ENCODE data around the gene CRB2. TPM values are rescaled to one million over a fixed set of nuclear protein-coding genes. Genes with fewer than 3 reads are reported as not detected.

CRB2 gene
- total and polyA plus RNA-seq, 3 donors from 2014 or later, result 0.63 to 3.4 (median 0.68) TPM

DNA sequence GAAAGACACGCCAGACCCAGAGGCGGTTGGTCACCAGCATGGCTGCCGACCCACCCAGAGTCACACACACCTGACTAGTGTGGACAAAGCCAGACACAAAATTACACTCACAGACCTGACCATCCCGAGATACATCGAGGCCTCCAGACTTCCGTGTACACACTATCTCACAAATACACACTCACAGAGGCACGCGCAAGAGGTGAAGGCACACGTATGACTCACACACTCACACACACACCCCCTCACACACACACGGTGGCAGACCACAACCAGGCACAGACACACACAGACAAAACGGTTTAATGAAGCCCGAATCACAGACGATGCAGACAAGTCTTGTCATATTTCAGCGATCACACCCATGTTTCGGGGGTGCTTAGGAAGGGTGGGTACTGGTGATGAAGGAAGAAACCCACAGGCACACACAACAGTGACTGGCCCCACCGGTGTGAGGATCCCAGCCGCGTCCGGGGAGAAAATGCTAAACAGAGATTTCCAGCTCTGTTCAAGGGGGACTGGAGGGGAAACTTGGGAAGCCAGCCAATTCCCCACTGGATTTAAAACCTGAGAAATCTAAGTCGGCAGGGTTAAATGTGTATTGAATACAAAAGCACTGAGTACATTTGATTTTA, 51.3 kb downstream of the CRB2 start:
- Histone ChIP-seq H3K27me3 (no peaks in the 10 kb centered on the region), H3K4me1 (no peaks in the 10 kb centered on the region), H3K36me3 (ENCODE audit: low read depth, missing control alignments) (no peaks in the 10 kb centered on the region), H3K4me3 (no peak overlapping the region), H3K9me3 (no peaks in the 10 kb centered on the region), H3K27ac (no peak overlapping the region)
- WGBS, 2 donors, result 84 to 85% methylated on average over 19 to 20 of the region's 20 CpGs
- intact Hi-C loops (cut with DNase I; ENCODE audit: low total_unique reads), result no loop called here
- TF ChIP-seq, protein P1, sequence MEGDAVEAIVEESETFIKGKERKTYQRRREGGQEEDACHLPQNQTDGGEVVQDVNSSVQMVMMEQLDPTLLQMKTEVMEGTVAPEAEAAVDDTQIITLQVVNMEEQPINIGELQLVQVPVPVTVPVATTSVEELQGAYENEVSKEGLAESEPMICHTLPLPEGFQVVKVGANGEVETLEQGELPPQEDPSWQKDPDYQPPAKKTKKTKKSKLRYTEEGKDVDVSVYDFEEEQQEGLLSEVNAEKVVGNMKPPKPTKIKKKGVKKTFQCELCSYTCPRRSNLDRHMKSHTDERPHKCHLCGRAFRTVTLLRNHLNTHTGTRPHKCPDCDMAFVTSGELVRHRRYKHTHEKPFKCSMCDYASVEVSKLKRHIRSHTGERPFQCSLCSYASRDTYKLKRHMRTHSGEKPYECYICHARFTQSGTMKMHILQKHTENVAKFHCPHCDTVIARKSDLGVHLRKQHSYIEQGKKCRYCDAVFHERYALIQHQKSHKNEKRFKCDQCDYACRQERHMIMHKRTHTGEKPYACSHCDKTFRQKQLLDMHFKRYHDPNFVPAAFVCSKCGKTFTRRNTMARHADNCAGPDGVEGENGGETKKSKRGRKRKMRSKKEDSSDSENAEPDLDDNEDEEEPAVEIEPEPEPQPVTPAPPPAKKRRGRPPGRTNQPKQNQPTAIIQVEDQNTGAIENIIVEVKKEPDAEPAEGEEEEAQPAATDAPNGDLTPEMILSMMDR (IDR thresholded peaks at IDR 0.05), result no peak
- TF ChIP-seq POLR2A (IDR thresholded peaks at IDR 0.05), result no peak
- no peak for DNase-seq

DNA sequence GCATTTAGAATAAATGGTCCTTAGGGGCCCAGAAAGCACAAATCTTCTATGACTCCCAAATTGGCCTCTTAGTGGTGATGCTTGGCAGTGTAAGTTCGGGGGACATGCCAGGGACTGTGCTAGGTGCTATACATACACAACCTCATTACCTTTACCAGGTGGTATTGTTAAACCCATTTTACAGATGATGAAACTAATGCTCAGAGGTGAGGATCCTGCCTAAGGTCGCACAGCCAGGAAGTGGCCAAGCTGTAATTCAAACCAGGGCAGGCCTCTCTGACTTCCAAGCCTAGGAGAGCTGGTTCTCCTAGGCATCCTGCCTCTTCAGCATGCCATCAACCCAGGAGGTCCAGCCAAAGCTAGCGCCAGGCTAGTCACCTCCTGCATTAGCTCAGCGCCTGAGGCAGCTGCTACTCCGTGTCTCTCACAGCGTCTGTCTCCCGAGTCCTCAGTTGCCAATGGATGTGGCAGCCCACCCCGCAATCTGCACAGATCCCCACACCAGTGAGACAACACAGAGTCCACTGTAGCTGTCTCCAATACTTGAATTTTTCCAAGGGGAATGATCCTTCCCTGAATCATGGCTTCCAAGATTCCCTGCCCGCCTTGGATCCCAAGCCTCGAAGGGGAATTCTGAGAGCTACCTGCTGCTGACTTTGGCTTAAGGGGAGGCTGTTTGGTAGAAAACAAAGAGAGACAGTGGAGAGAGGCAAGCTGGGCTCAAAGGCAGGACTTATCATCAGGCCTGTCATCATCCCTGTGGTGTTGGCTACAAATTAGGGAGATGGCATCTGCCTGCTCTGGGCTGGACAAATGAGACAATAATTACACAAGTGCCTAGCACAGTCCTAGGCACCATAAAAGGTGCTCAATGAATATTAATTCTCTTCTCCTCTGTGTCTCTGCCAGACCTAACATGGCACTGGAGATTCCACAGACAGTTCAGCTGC, 52.6 kb downstream of the CRB2 start:
- Histone ChIP-seq H3K9me3 (no peaks in the 10 kb centered on the region), H3K36me3 (ENCODE audit: low read depth, missing control alignments) (no peaks in the 10 kb centered on the region), H3K27me3 (no peaks in the 10 kb centered on the region), H3K4me1 (no peaks in the 10 kb centered on the region), H3K27ac (no peak overlapping the region), H3K4me3 (no peak overlapping the region)
- DNase-seq, result no peak
- TF ChIP-seq POLR2A (IDR thresholded peaks at IDR 0.05), result no peak
- intact Hi-C loops (cut with DNase I; ENCODE audit: low total_unique reads), result no loop called here
- WGBS, 2 donors, result 81 to 92% methylated on average over 7 to 10 of the region's 10 CpGs

DNA sequence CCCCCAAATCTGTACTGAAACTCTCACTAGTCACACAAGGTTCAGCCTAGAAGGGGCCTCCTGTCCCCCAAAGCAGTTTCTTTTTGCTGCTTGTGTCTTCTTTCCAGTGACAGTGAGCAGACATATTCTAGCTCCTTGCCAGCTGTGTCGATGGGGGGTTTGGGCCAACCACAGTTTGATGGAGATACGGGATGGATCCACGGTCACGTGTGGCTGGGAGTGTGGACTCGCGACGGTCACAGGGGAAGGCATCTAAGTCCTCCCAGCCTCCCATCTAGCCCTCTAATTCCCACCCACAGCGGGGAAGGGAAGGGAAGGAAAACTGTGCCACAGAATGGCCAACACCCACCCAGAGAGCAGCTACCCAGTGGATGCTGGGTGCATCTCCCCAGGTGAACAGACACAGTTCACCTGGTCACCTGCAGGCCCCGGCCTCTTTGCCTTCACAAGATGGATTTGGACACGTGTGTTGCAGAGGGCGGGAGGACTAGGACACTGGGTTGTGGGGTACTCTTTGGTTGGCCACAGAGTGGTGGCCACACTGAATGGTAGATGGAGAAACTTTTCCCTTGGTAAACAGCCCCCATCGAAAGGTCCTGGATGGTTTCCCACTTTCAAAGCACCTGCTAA, 54.4 kb downstream of the CRB2 start:
- Histone ChIP-seq H3K4me3 (no peak overlapping the region), H3K4me1 (no peaks in the 10 kb centered on the region), H3K9me3 (no peaks in the 10 kb centered on the region), H3K27ac (no peak overlapping the region), H3K36me3 (ENCODE audit: low read depth, missing control alignments) (no peaks in the 10 kb centered on the region), H3K27me3 (no peaks in the 10 kb centered on the region)
- TF ChIP-seq POLR2A (IDR thresholded peaks at IDR 0.05), result no peak
- TF ChIP-seq, protein P1 (IDR thresholded peaks at IDR 0.05), result no peak
- WGBS, 2 donors, result 89 to 92% methylated on average over 10 to 12 of the region's 12 CpGs
- DNase-seq, result no peak
- intact Hi-C loops (cut with DNase I; ENCODE audit: low total_unique reads), result no loop called here

DNA sequence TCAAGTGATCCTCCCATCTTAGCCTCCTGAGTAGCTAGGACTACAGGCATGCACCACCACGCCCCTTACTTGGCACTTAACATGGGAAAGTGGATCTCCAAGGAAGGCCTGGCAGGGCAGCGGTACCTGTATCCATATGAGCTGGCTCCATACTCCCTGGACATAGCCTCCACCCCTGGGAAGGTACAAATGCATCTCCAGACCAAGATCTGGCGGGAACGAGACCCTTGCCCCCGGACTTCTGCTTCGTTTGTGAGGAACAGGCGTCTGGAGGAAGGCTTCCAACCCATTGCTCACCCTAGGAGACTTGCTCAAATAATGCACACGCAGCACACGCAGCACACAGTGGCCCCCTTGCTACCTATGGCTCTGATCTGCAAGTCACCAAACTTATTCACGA, 55.2 kb downstream of the CRB2 start:
- Histone ChIP-seq H3K36me3 (ENCODE audit: low read depth, missing control alignments) (no peaks in the 10 kb centered on the region), H3K9me3 (no peaks in the 10 kb centered on the region), H3K27me3 (no peaks in the 10 kb centered on the region), H3K4me1 (no peaks in the 10 kb centered on the region), H3K27ac (no peak overlapping the region), H3K4me3 (no peak overlapping the region)
- WGBS, 2 donors, result 96 to 97% methylated on average over 10 of the region's 10 CpGs
- DNase-seq, result no peak
- TF ChIP-seq, protein P1 (IDR thresholded peaks at IDR 0.05), result no peak
- TF ChIP-seq POLR2A (IDR thresholded peaks at IDR 0.05), result no peak
- intact Hi-C loops (cut with DNase I; ENCODE audit: low total_unique reads), result no loop called here

DNA sequence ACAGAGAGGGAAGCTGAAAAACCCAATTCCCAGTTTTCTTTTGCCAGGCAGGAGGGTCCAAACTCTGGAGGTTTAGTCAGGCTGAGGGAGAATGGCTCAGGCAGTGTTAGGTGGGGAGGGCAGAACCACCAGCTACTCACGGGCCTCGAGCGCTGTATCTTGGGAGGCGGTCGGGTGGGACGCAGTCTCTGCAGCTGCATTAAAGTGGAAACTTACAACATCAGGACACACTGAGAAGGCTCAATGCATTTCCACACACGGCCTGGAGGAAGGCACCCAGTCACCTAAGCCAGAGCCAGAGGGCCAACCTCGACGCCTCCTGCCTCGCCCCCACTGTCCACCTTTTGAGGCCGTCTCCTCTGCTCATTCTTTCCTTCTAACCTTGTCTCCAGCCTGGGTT, 55.6 kb downstream of the CRB2 start:
- Histone ChIP-seq H3K9me3 (no peaks in the 10 kb centered on the region), H3K4me1 (no peaks in the 10 kb centered on the region), H3K4me3 (no peak overlapping the region), H3K27ac (no peak overlapping the region), H3K36me3 (ENCODE audit: low read depth, missing control alignments) (no peaks in the 10 kb centered on the region), H3K27me3 (no peaks in the 10 kb centered on the region)
- DNase-seq, result no peak
- TF ChIP-seq, protein P1 (IDR thresholded peaks at IDR 0.05), result no peak
- TF ChIP-seq POLR2A (IDR thresholded peaks at IDR 0.05), result no peak
- WGBS, 2 donors, result 94 to 98% methylated on average over 11 of the region's 11 CpGs
- intact Hi-C loops (cut with DNase I; ENCODE audit: low total_unique reads), result no loop called here
